GM10248 (cell line): ENCODE measurements around the gene CCDC192.

Experiments
- CTCF ChIA-PET: fragments of 300-600 bp; sonication (Branson Sonifier 250); formaldehyde crosslinking; extraction: SDS; loops from one replicate; lab custom pipeline; 2021; ENCODE audit warnings: antibody characterized with exemption; lab: Yijun Ruan, JAX
- POLR2A ChIA-PET: fragments of 350-650 bp; sonication (Branson Sonifier 250); formaldehyde crosslinking; extraction: SDS; loops from one replicate; lab custom pipeline; 2020; ENCODE audit warnings: antibody characterized with exemption; lab: Yijun Ruan, JAX
- DNase-seq: peaks from one replicate; pipeline ENCODE4 v3.0.0; 2012; ENCODE audit errors: extremely low spot score
- CTCF ChIP-seq: IDR thresholded peaks from 2 replicates; pipeline ENCODE4 v1.5.1; 2012; ENCODE audit warnings: mild to moderate bottlenecking, low read depth; ENCODE audit errors: extremely low read depth, missing control alignments, control extremely low read depth

Gene CCDC192

GRCh38 chr5:127810707-127811490 is 107.7 kb downstream of the CCDC192 start:
- ChIA-PET POLR2A (no interaction called here), CTCF (no interaction called here)
- no peak for TF ChIP-seq CTCF
- DNase-seq = no peak

GRCh38 chr5:127812570-127812969 is 109.4 kb downstream of the CCDC192 start:
- CTCF ChIA-PET = no interaction called here
- no peak for TF ChIP-seq CTCF
- no peak for DNase-seq
- POLR2A ChIA-PET = no interaction called here

- no peak for DNase-seq
- CTCF ChIA-PET = interaction anchor here (1.3 kb wide), 1 partner anchor 12 kb away, joined by 3 read pairs; no protein-coding TSS in a partner anchor
- POLR2A ChIA-PET = no interaction called here
- TF ChIP-seq CTCF = no peak
These were observed 110.7 kb downstream of the CCDC192 start for GRCh38 chr5:127813633-127814587.

- no peak for DNase-seq
- POLR2A ChIA-PET = no interaction called here
- no peak for TF ChIP-seq CTCF
- CTCF ChIA-PET = interaction anchor here (1.3 kb wide), 1 partner anchor 13 kb away, joined by 3 read pairs; no protein-coding TSS in a partner anchor
These were observed 111.4 kb downstream of the CCDC192 start for GRCh38 chr5:127814588-127814973.

- CTCF ChIA-PET = interaction anchor here (0.9 to 1.3 kb wide), 3 partner anchors 21 to 32 kb away, joined by 3 to 4 read pairs (median 4); no protein-coding TSS in a partner anchor
- POLR2A ChIA-PET = no interaction called here
- DNase-seq = no peak
These were observed 117.8 kb downstream of the CCDC192 start for GRCh38 chr5:127820910-127821553.

More at GRCh38 chr5:127820910-127821553, 117.8 kb downstream of the CCDC192 start:
- no peak for TF ChIP-seq CTCF
